Keratinocyte (primary cell): ENCODE results near the gene CCDC127.
"Not testable (repeated sequence)": the region's sequence is repeated elsewhere in the genome, so short reads cannot be mapped to it uniquely, and the experiment has no call there.

Experiments
- CTCF ChIP-seq, 3 experiments: IDR thresholded peaks in 1 of 3; conservative IDR thresholded peaks in 1 of 3; optimal IDR thresholded peaks in 1 of 3; 2 replicates in 2 of 3; 3 replicates in 1 of 3; pipeline versions ENCODE3 to v1.5.1; 2011; ENCODE audit warnings: low read length in 3 of 3, mild to moderate bottlenecking in 3 of 3, moderate library complexity in 2 of 3, control low read depth in 1 of 3, inconsistent platforms in 1 of 3; ENCODE audit not compliant: insufficient read depth in 2 of 3; ENCODE audit errors: extremely low read depth in 1 of 3
- EZH2 ChIP-seq: IDR thresholded peaks from one replicate; pipeline ENCODE4 v1.6.1; 2012; ENCODE audit warnings: inconsistent platforms, mild to moderate bottlenecking, low read length, moderate library complexity

- not testable (repeated sequence) for TF ChIP-seq CTCF (optimal IDR thresholded peaks at IDR 0.05 in 1 of 3, IDR thresholded peaks at IDR 0.05 in 1 of 3, conservative IDR thresholded peaks at IDR 0.05 in 1 of 3; ENCODE audit: extremely low read depth in 1 of 3, insufficient read depth in 2 of 3, low read length in 3 of 3); EZH2
Observed at GRCh38 chr5:240550-240949, 22.6 kb upstream of the CCDC127 start.
